Stimulated activated CD4-positive, alpha-beta T cell treated with anti-CD3 and anti-CD28 coated beads, TNF-alpha, amount 100 ng/mL, for 24 hours (primary cell): Measurements from ENCODE around the gene SIRPA.
"Not testable (repeated sequence)": the region's sequence is repeated elsewhere in the genome, so short reads cannot be mapped to it uniquely, and the experiment has no call there.

ENCODE experiments used
- DNase-seq, 3 experiments: peaks; one replicate each; pipeline ENCODE4 v3.0.0-alpha.2; 2020; ENCODE audit warnings: low read depth in 3 of 3

SIRPA gene

DNA sequence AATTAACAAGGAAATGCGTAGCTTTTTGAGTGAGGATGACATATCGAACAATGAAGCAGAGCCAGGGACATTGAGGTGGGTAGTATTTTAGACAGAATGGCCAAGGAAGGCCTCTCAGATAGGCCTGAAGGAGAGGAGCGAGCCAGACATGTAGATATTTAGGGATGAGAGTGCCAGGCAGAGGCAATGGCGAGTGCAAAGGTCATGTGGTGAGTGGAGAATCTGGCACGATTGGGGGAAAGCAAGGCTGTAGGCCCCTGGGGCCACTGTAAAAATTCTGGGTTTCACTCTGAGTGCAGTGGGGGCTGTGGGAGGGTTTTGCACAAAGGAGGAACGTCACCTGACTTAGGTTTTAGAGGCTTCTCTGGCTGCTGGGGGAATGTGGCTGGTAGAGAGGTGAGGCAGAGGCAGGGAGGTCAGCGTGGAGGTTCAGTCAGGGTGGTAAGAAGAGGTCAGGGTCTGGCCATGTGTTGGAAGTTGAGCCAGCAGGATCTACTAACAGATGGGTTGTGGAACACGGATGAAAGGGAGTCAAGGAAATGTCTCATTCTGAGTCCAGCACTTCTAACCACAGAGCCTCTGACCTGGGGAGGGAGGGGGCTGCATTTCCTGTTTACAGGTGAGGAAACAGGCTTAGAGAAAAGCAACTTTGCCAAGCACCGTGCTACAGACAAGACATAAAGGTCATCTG, 11.3 kb downstream of the SIRPA start:
- no peak for DNase-seq

DNA sequence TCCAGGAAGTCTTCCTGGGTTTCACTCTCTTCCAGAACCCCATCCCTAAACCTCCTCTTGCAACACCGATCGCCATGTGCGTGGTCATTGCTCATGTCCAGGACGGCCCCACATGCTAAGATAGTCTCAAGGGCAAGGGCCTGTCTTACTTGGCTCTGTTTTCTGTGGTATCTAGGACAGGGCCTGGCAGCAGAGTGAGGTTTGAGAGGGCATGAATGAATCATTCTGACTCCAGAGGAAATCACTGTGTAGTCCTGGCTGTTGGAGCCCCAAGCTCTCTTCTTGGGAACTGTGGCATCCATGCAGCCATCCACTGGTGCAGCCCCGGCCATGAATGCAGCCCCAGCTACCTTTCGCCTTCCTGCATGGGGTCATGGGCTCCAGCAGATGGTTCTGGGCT, 12.4 kb downstream of the SIRPA start:
- no peak for DNase-seq

DNA sequence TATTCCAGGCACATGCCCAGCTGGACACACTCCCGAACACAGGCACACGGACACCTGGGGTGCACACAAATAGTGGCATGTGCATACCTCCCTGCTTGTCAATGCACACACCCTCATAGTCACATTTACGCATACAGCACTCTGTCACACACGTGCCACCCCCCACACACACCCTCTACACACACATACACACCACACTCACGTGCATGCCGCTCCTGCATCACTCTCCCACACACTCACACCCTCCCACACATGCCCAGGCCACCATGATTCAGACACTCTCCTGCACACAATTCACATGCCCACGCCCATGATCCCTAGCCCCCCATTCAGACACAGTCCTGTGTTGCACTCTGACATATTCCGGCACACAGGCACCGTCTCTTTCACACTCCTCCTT, 13.0 kb downstream of the SIRPA start:
- no peak for DNase-seq

DNA sequence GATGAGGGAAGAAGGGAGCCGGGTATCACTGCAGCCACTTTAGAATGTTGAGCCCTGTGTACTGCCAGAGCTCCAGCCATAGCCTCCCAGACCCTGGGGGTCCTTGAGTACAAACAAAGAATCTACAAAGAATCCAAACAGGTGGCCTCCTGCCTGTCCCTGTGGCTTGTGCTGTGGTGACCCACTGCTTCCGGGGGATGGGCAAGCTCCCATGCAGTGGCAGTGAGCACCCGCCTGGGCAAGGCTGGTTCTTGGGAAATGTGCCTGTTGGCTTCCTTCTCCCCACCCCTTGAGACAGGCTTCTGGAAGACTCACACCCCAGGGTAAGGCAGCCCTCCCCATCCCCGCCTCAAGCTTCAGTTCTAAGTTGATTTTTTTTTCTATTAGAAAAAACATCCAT, 13.9 kb downstream of the SIRPA start:
- no peak for DNase-seq

DNA sequence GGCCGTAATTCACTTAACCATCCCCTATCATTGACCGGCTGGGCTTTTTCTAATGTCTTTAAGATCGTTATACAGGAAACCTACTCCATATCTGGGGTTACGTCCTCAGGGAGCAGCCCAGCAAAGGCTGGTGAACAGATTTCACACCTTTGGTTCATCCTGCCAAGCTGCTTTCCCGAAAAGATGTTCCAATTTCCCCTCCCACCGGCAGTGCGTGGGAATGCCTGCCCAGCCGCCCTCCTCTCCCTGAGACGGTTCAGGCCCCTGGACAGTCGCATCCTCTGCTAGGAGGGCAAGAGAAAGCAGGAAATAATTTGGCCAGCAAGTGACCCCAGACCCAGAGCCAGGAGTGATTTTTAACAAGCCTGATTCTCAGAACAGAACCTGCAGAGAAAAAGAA, 16.3 kb downstream of the SIRPA start:
- DNase-seq, result no peak

DNA sequence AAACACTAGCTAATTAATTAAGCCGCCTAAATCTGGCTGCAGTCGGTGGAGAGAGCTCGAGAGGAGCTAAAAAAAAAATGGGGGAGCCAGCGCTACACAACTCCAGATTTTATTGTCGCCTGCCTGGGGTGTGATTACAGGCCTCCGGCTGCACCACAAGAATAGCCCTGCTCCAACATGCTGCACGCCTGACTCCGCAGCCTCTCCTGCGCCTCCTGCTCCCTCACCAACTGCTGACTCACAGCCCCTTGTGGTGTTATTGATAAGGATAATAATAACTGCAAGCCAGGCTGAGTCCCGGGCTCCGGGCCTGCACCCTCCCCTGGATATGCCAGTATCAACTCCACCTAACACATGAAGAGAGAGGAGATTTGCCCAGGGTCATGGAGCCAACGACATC, 16.8 kb downstream of the SIRPA start:
- no peak for DNase-seq

DNA sequence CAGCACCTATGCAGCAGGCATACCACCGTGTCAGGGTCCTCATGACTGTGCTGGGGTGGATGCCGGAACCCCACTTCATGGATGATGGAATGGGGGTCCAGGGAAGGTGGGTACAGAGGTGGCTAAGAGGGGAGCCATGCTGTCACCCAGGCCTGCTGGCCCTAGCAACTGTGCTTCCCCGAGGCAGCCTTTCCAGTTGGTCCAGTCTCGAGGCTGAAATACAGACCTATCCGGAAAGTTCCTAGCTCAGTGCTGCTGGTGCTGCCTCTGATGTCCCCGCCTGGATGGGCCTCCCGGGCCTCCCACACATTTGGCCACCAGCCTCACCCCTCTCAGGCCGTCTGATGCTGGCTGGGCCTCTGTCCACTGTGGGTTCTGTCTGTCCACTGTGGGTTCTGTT, 17.4 kb downstream of the SIRPA start:
- no peak for DNase-seq

DNA sequence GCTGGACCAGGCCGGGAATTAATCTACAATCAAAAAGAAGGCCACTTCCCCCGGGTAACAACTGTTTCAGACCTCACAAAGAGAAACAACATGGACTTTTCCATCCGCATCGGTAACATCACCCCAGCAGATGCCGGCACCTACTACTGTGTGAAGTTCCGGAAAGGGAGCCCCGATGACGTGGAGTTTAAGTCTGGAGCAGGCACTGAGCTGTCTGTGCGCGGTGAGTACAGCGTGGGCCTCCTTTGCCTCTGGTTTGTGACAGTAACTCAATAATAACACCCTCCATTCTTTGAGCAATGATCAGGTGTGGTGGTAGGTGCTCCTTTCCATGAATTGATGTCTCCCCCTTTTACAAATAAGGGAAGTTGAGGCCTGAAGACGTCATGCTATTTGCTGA, 20.0 kb downstream of the SIRPA start:
- DNase-seq, result not testable (repeated sequence)

DNA sequence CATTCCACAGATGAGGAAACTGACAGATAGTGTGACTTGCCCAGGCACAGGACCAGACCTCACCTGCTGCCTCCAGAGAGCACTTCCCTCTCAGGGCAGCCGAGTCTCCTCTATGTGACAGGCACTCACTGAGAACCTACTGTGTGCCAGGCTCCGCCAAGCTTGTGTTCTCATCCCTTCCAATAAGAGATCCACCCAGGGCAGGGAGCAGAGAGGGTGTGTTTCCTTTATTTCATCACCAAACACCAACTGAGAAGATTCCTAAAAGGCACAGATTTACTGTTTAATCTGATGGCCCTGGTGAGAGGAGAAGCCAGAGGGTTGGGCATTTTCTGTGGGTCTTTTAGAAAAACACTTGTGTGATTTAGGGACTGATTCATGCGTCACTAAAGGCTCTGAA, 20.5 kb downstream of the SIRPA start:
- no peak for DNase-seq

DNA sequence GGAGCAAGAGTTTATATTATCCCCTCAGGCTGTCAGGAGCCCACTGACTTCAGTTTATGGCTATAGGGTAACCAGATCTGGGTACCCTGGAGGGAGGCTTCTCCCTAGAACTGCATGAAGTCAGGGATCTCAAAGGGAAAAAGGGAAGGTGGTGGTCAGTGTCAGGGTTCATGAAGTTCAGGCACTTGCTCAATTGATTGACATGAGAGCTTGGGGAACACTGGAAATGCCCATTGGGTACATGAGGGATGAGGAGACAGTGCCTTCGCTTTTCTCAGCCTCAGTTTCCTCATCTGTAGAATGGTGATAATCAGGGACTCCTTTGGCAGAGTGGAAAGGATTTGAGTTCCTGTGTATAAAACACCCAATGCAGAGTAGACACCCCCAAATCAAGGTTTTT, 22.6 kb downstream of the SIRPA start:
- no peak for DNase-seq

DNA sequence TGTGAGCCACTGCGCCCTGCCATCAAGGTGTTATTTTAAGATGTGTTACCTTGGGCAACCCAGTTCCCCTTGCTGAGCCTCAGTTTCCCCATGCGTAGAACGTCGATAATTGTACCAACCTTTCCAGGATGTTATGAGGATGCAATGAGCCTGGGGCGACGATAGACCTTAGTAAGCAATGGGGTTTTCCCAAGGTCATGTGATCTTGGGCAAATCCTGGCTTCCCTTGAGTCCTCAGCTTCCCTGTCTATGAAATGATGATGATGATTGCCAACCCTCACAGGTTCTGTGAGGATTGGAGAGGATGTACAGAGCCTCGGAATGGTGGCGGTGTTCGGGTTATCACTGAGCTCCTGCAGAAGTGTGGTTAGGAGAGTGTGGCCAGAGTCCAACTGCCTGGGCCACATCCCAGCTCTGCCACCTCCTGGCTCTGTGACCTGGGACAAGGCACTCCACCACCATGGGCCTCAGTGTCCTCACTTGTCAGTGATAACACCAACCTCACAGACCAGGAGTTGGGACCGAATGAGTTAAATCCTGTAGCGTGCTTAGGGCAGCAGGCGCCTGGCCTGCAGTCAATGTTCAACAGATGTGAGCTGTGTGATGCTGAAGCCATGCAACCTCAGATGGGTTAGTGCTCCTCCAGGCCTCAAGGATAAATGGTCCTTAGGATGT, 23.4 kb downstream of the SIRPA start:
- no peak for DNase-seq

DNA sequence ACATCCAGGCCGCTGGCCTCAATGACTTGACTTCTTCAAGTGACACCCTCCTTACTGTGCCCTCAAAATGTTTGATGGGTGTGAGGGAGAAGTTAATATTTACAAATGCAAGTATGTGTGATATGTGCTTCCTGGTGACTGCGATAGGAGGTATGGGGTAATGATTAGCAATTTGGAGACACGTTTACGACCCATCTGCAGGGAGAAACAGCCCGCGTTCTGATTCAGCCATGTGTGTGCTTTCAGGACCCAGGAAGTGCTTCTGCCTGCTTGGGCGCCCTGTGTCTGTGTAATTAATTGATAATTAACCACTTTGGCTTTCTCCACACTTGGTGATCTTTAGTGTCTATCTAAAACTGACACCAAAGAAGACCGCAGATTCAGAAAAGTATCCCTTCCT, 25.0 kb downstream of the SIRPA start:
- DNase-seq, result no peak

DNA sequence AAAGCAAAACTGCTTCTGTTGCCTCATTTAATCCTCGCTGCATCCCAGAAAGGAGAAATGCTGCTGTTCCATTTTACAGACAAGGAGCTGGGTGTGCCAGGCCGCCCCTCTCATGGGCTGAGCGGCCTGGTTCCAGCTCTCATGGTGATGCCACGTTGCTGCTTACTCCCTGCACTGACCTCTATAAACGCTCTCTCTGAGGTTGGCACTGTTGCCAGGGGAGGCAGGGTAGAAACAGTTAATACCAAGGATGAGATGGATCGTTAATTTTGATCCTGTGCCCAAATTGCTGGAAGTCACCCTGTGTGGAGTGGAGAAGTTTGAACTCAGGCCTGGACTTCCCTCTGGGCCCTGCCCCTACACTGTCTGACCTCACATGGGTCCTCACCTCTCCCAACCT, 25.6 kb downstream of the SIRPA start:
- DNase-seq, result no peak

DNA sequence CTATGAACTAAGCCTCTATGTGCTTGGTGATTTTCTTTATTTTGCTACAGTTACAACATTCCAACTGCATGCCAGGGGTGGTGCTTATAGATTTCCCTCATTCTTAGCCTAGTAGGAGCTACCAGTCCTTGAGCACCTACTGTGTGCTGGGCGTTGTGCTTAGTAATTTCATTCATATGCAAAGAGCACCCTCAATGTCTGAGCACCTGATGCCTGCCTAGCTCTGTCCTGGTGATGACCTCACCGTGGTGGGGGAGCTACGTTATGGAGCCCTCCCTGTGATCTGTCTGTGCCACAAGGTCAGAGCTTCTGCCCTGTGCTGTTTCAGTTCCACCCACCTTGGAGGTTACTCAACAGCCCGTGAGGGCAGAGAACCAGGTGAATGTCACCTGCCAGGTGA, 26.8 kb downstream of the SIRPA start:
- not testable (repeated sequence) for DNase-seq

DNA sequence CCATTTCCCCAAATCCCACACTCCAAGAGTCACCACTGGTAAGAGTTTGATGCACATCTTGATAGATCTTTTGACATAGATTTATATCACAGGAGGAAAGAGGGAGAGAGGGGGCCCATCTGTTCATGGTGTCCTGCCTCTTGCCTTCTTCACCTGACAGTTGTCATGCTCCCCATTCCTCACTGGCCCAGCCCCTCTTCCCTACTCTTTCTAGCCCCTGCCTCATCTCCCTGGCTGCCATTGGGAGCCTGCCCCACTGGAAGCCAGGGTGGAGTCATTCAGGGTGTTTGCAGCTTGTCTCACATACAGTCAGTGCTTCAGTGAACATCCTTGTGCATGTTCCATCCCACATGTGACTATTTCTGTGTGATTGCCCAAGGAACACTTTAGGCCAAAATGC, 27.6 kb downstream of the SIRPA start:
- no peak for DNase-seq

DNA sequence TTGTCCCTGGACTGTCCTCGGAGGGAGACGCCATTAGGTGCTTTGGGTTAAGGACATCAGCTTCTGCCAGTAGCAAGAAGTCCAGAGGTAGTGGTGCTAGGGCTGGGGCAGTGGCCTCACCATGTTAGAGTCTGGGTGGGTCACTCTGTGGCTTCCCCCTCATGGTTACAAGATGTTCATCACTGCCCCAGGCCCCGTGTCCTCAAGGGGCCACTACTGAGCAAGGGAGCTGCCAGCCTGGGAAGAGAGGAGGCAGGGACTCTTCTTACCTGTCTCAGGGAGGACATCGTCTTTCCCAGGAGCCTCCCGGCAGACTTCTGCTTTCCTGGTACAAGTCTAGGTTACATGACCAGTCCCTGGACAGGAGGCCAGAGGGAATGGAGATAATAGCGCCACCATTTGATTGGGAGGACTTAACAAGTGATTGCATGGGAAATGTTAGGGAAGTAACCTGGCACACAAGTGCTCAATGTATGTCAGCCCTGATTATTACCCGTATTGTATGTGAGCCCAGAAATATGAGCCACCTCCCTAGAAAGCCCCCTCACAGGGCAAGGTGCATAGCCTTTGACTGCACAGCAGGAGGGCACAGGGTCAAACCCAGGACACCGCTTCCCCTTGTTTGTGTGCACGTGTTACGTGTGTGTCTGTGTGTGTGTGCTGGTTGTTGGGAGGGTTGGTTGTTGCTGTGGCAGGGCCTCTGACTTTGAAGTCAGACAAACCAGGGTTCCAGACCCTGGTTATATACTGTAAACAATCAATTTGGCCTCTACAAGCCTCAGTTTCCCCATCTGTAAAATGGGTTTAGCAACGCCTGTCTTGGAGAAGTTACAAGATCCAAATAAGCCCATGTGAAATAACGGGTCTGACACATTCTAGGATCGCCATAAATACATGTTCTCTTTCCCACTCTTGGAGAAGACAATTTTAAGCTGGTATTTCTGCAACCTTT, 30.0 kb downstream of the SIRPA start:
- DNase-seq, result no peak

DNA sequence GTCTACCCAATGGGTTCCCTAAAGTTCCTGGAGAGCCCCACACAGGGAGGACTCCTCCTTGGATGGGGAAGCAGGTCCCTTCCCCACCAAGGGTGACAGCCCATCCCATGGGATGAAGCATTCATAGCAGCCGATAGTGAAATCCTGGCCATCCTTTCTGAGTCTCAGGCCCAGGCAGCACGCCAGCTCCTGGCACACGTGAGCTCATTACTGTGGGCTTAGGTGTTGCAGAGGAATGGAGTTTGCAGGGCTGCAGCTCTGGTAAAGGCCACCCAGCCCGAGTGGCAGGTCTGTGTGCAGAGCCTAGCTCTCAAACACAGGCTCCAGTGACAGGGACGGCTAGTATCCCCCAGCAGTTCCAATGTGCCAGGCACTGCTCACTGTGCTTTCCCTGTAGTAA, 31.0 kb downstream of the SIRPA start:
- no peak for DNase-seq

DNA sequence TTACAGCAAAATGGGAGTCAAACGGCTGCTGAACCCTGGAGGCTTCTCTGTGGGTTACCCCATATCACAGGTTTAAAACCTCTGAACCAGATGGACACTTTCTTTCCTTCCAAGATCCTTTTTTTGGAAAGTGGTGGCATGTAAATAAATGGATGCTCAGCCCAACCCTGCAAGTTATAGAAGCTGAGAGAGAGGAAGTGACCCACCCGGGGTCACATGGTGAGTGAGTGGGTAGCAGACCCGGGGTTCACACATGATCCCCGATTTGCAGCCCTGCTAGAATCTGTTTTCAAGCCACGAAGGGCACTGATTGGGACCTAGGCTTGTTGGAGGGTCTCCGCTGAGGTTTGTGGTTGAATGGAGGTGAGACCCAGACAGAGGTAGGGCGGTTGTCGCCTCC, 32.0 kb downstream of the SIRPA start:
- DNase-seq, result no peak

DNA sequence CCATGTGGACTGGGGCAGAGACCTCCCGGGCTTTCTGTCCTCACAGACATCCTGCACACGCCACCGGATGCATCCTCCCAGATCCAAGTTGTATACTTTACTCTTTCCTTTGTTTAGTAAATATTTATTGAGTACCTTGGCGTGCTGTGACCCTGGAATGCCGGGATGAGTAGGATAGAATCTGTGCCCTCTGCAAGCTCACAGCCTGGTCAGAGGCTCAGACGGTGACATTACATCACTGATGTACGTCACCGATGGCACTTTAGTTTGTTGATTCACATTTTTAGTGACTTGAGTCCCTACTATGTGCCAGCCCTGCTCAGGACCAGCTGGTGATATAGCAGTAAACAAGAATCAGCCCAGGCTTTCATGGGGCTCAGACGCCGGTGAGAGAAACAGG, 32.9 kb downstream of the SIRPA start:
- DNase-seq, result no peak

DNA sequence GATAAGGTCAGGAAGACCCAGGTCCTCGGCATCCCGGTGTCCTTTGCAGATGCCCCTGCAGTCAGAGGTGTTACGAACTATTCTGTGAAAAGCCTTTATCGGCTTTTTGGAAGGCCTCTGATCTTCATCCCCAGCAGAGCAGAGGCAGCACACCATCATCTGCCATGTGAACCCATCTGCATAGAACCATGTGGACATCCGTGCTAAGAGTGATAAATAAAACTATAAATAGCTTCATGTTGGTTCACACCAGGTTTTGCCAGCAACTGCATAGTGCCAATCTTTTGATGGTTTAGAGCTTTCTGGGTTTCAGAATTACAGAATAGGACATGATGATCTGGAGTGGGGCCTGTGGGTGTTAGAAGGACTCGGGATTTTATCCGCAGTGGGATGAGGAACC, 33.6 kb downstream of the SIRPA start:
- no peak for DNase-seq

DNA sequence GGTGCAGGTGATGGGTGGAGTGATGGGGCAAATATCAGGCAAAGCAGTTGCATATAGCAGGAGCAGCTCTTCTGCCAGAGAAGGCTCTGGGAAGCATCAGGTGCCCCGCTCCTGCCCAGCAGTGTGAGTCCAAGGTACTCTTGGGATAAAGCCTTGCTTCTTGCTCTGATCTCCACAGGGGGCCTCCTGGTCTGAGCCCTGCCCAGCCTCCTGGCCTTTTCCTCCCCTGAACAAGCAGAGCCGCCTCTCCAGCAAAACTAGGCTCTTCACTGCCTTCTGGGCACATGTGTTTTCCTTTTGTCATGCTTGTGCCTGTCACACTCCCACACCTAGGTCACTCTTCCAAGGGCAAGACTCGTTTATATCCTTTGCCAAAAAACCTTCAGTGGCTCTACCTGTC, 34.3 kb downstream of the SIRPA start:
- DNase-seq, result no peak

DNA sequence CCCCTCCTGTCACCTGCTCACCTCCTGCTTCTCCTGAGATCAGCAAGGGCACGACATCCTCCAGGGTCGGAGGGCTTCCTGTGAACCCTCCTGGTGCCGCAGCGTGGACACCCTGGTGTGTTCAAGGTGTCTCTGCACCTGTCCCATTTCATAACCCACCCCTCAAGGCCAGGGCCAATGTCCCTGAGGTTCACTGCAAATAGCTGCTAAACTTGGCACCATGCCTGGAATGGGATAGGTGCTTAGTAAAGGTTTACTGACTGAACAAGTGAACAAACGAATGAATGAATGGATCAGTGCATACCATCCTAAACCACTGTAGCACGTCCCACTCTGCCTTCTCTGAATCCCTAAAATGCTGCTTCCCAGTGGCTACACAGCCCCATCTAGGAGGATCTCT, 35.0 kb downstream of the SIRPA start:
- DNase-seq, result no peak

DNA sequence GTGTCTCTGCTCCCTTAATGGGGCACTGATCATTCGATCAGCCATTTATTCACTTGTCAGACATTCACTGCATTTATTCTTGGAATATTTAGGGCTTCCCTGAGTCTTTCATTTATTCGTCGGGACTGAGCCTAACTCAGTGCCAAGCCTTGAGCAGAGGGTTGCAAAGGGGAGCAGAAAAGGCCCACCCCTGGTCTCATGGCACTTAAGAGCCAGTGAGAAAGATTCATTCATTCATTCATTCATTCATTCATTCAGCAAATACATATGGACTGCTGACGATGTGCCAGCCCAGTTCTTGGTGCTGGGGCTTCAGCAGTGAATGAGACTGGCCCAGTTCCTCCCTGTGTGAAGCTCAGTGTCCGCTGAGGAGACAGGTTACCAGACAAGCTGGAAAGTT, 36.6 kb downstream of the SIRPA start:
- no peak for DNase-seq
